Loucy (cell line): Measurements from ENCODE around the gene ZNF519.
"Not testable (repeated sequence)": the region's sequence is repeated elsewhere in the genome, so short reads cannot be mapped to it uniquely, and the experiment has no call there.

Experiments used
- EZH2phosphoT487 ChIP-seq: fragments of 200-600 bp; IDR thresholded peaks from 2 replicates; pipeline ENCODE4 v1.6.1; 2018; ENCODE audit warnings: antibody characterized with exemption, mild to moderate bottlenecking, moderate library complexity, borderline replicate concordance
- TF ChIP-seq, protein P1 (sequence below): fragments of 200-600 bp; sonication (generic); conservative IDR thresholded peaks from 2 replicates; pipeline ENCODE4 v1.5.1; 2014; ENCODE audit warnings: mild to moderate bottlenecking, antibody characterized with exemption, low read length

DNA sequence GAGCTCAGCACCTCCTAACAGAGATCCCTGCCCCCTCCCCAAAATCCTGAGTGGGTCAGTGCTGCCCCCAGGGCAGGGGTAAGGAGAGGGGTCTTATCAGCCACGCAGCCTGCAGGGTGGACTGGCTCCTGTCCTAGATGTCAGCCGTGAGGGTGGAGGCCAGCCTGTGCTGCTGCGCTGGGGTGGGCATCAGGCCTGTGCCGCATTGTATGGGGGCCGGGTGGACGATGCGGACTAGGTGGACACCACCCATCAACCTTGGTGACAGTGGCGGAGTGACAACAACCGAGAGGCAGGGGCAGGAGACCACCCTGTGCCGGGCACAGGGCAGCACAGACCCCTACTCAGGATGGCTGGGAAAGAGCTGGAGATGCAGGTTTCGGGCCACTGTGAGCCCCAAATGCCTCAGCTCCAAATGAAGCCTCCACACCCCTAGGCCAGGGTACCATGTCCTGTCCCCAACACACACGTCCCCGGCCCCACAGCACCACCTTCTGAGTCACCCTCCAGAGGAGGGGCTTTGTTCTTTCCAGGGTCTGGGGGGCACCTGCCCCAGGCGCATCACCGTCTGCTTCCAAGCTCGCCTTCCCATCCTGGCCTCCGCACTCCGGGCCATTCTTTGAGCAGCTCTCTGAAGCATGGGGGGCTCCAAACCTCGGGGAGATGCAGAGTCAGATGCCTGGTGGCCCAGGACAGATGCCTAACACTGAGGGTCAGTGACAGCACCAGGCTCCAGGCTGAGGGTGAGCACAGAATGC lies 13.5 kb upstream of the ZNF519 start:
- TF ChIP-seq, protein P1, sequence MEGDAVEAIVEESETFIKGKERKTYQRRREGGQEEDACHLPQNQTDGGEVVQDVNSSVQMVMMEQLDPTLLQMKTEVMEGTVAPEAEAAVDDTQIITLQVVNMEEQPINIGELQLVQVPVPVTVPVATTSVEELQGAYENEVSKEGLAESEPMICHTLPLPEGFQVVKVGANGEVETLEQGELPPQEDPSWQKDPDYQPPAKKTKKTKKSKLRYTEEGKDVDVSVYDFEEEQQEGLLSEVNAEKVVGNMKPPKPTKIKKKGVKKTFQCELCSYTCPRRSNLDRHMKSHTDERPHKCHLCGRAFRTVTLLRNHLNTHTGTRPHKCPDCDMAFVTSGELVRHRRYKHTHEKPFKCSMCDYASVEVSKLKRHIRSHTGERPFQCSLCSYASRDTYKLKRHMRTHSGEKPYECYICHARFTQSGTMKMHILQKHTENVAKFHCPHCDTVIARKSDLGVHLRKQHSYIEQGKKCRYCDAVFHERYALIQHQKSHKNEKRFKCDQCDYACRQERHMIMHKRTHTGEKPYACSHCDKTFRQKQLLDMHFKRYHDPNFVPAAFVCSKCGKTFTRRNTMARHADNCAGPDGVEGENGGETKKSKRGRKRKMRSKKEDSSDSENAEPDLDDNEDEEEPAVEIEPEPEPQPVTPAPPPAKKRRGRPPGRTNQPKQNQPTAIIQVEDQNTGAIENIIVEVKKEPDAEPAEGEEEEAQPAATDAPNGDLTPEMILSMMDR: not testable (repeated sequence)
- TF ChIP-seq EZH2phosphoT487: not testable (repeated sequence)
